ENCODE data around the gene EVI5.
A peak's percentile ranks its signal among the peaks of the same experiment; 100 is the strongest.

The EVI5 gene

DNA sequence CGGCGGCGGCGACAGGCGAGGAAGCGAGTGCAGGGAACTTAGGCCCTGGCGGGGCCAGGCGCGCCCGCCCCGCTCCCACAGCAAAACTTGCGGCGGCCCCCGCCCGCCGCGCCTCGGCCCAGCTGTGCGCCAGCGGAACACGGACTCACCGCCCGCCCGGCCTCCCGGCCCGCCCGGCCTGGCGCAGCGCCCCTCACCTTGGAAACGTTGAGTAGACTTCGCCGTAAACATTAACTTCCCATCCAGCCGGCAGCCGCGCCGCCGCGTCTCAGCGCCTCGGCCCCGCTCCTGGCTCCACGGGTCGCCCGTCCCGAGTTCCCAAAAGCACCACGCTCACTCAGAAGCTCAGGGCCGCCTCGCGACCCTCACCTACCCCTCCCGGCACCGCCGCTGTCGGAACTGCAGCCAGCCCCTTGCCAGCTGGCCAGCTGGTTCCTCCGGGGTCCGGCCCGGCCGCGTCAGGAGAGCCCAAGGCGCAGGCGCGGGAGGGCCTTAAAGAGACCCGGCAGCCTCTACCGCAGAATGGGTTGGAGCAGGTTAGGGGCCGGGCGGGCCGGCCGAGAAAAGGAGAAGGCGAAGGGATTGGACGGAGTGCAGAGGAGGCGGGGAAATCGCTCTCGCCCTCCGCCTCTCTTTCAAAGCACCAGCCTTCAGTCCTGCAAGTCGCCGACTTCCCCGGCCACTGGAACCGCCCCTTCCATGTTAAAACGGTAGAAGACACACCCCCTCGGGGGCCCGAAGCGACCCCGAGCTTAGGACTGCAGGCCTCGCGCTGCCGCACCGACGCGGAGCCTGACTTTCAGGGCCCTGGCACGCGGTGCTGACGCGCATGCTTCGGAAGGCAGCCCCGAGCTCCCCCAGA, at the start of gene EVI5:
Gene EVI5 (minus strand): TSS at position 470 of the 862 bp plus-strand sequence. CDS start 48,562 bp downstream, outside the sequence.
- H3K4me3 ChIP-seq (ENCODE audit: low read depth in 1 of 2, low read length in 1 of 2): peak within 1 kb of the TSS; percentile 73 to 87
- TF ChIP-seq, protein P1, sequence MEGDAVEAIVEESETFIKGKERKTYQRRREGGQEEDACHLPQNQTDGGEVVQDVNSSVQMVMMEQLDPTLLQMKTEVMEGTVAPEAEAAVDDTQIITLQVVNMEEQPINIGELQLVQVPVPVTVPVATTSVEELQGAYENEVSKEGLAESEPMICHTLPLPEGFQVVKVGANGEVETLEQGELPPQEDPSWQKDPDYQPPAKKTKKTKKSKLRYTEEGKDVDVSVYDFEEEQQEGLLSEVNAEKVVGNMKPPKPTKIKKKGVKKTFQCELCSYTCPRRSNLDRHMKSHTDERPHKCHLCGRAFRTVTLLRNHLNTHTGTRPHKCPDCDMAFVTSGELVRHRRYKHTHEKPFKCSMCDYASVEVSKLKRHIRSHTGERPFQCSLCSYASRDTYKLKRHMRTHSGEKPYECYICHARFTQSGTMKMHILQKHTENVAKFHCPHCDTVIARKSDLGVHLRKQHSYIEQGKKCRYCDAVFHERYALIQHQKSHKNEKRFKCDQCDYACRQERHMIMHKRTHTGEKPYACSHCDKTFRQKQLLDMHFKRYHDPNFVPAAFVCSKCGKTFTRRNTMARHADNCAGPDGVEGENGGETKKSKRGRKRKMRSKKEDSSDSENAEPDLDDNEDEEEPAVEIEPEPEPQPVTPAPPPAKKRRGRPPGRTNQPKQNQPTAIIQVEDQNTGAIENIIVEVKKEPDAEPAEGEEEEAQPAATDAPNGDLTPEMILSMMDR (IDR thresholded peaks at IDR 0.05): no peak
- H3K9me3 ChIP-seq: no peaks in the 10 kb centered on the region
- H3K36me3 ChIP-seq: no peaks in the 10 kb centered on the region
- peak within 1 kb of the TSS; percentile 92 for H3K27ac ChIP-seq
- H3K4me1 ChIP-seq (ENCODE audit: control insufficient read depth in 1 of 2, insufficient read depth in 1 of 2, low read depth in 1 of 2, low read length in 1 of 2): peaks cover 25 to 30% of the 10 kb centered on the region in 2 experiments
- peaks cover 23% of the 10 kb centered on the region for H3K27me3 ChIP-seq

DNA sequence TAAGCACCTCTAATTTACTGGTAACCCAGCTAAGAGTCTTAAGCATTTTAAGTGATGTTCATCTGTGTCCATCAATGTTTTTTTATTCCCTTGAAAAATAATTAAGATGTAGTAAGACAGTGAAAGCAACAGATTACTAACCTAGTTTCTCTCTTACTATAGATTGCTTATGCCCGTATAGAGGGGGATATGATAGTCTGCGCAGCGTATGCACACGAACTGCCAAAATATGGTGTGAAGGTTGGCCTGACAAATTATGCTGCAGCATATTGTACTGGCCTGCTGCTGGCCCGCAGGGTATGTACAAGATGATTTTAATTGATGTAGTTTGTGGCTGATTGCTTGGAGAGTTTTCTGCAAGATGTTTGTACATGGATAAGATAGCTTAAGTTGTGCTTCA, 49.7 kb upstream of the EVI5 start:
- Histone ChIP-seq H3K4me3 (ENCODE audit: low read depth in 1 of 2, low read length in 1 of 2) (no peak overlapping the region), H3K9me3 (no peaks in the 10 kb centered on the region), H3K27ac (no peak overlapping the region), H3K4me1 (ENCODE audit: control insufficient read depth in 1 of 2, insufficient read depth in 1 of 2, low read depth in 1 of 2, low read length in 1 of 2) (peaks cover 16 to 17% of the 10 kb centered on the region in 2 experiments), H3K36me3 (peaks cover 49% of the 10 kb centered on the region), H3K27me3 (no peaks in the 10 kb centered on the region)
- TF ChIP-seq, protein P1 (IDR thresholded peaks at IDR 0.05): no peak

DNA sequence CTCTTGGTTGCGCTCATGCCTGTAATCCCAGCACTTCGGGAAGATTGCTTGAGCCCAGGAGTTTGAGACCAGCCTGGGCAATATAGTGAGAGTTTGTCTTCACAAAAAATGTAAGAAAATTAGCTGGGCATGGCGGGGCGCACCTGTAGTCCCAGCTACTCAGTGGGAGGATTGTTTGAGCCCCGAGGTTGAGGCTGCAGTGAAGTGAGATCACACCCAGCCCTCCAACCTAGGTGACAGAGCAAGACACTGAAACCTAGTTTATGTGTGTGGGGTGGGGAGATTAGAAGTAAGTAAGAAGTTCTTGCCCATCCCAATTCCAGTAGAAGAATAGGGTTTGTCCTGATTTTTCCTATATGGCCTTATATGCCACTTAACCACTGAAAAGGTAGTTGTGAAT, 48.9 kb upstream of the EVI5 start:
- Histone ChIP-seq H3K36me3 (peaks cover 43% of the 10 kb centered on the region), H3K27ac (no peak overlapping the region), H3K27me3 (no peaks in the 10 kb centered on the region), H3K9me3 (no peaks in the 10 kb centered on the region), H3K4me1 (ENCODE audit: control insufficient read depth in 1 of 2, insufficient read depth in 1 of 2, low read depth in 1 of 2, low read length in 1 of 2) (peaks cover 16 to 17% of the 10 kb centered on the region in 2 experiments), H3K4me3 (ENCODE audit: low read depth in 1 of 2, low read length in 1 of 2) (no peak overlapping the region)
- TF ChIP-seq, protein P1 (IDR thresholded peaks at IDR 0.05): no peak

DNA sequence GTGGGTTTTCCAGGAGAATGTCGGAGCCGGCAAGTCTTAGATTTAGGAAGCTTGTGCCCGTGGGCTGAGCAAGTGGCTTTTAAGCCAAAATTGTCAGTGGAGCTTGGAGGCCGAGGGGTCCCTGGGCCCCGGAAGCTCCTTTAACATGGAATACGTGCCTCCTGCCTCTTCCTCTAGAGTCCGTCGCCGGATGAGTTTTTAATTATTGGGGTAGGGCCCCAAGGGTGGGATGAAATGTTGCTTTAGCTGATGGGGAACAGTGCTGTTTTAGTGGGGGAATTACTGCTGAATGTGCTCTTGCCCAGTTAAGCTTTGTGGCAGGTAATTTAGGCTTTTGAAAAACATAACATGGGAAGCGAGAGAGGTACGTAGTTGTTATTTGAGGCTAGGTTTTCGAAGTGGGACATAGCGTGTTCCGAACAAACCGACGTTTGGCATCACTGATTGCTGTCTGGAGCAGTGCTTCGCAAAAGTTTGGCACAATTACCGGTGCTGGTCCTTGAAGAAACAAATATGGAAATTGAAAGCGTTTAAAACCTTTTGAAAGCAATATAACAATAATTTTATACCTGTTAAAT, 47.7 kb upstream of the EVI5 start:
- Histone ChIP-seq H3K4me1 (ENCODE audit: control insufficient read depth in 1 of 2, insufficient read depth in 1 of 2, low read depth in 1 of 2, low read length in 1 of 2) (peaks cover 16 to 17% of the 10 kb centered on the region in 2 experiments), H3K4me3 (ENCODE audit: low read depth in 1 of 2, low read length in 1 of 2) (peak overlapping the region; percentile 87 to 95), H3K36me3 (peaks cover 32% of the 10 kb centered on the region), H3K27me3 (no peaks in the 10 kb centered on the region), H3K27ac (peak overlapping the region; percentile 79), H3K9me3 (no peaks in the 10 kb centered on the region)
- TF ChIP-seq, protein P1 (IDR thresholded peaks at IDR 0.05): no peak

DNA sequence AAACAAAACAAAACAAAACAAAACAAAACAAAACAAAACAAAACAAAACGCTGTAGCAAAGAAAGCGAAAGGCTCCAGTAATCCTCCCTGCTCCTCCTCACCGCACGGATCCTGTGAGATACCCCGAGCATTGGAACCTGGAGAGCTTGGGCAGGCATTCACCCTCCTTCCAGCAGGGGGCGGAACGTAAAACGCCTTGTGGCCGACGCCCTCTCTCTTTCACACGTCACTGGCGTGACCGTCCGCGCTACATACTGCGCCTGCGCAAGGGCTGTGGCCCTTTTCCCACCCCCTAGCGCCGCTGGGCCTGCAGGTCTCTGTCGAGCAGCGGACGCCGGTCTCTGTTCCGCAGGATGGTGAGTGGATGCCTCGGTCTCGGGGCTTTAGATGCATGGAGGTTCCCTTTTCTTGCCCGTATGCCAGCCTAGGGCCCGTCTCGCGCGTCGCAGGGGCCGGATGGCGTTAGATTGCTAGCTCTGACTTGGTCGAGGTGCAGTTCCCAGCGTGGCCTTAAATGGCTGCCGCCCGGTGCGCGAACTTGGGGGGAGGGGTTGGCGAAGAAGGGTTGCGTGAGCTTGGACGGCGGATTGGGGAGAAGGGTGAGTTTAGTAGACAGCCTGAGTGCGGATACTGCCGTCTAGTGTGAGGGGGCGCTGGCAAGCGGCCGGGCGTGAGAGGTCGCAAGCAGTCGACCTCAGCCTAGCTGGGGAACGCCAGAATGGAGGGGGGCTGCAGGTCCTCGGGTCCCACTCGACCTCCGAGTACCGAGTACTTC, 47.0 kb upstream of the EVI5 start, which contains the start of gene RPL5:
Gene RPL5 (plus strand): TSS at position 279 of the 775 bp plus-strand sequence. CDS start 75 bp downstream, at position 354.
- H3K27ac ChIP-seq: peak within 1 kb of the TSS; percentile 79
- peaks cover 16 to 17% of the 10 kb centered on the region in 2 experiments for H3K4me1 ChIP-seq (ENCODE audit: control insufficient read depth in 1 of 2, insufficient read depth in 1 of 2, low read depth in 1 of 2, low read length in 1 of 2)
- TF ChIP-seq, protein P1 (IDR thresholded peaks at IDR 0.05): peak; percentile 96
- no peaks in the 10 kb centered on the region for H3K9me3 ChIP-seq
- H3K4me3 ChIP-seq (ENCODE audit: low read depth in 1 of 2, low read length in 1 of 2): peak within 1 kb of the TSS; percentile 87 to 95
- H3K36me3 ChIP-seq: peaks cover 25% of the 10 kb centered on the region
- H3K27me3 ChIP-seq: no peaks in the 10 kb centered on the region

Data from neutrophil (primary cell).